OCI-LY7 (cell line): ENCODE measurements around the gene KISS1R. TPM values are rescaled to one million over a fixed set of nuclear protein-coding genes. Genes with fewer than 3 reads are reported as not detected.
A peak's percentile ranks its signal among the peaks of the same experiment; 100 is the strongest.

Experiments
- Bru-seq: library from RNA; stranded (reverse); fragments of 400-500 nt; gene quantifications from one replicate; lab custom pipeline; 2021; lab: Mats Ljungman, UMichigan
- BruChase-seq, 2 experiments: library from RNA; stranded (reverse); fragments of 400-500 nt; gene quantifications; one replicate each; lab custom pipeline; 2021; lab: Mats Ljungman, UMichigan
- BruUV-seq: library from RNA; stranded (reverse); fragments of 400-500 nt; replicated peaks from 2 replicates; lab custom pipeline; 2021; lab: Mats Ljungman, UMichigan
- CTCF ChIA-PET: fragments of 300-600 bp; sonication (Branson Sonifier 250); formaldehyde crosslinking; loops from one replicate; lab custom pipeline; 2022; ENCODE audit warnings: antibody characterized with exemption; ENCODE audit not compliant: unreplicated experiment; lab: Charles Lee
- POLR2A ChIA-PET: fragments of 300-600 bp; sonication (Branson Sonifier 250); formaldehyde crosslinking; loops from one replicate; lab custom pipeline; 2022; ENCODE audit warnings: antibody characterized with exemption; lab: Charles Lee
- DNase-seq: peaks from one replicate; pipeline ENCODE4 v3.0.0-alpha.2; 2015; ENCODE audit warnings: low spot score
- H2AFZ ChIP-seq: fragments of 200-600 bp; sonication (generic), shearing (Covaris generic); 2 replicates; pipeline ENCODE4 v1.6.1; 2014; ENCODE audit warnings: mild to moderate bottlenecking, antibody characterized with exemption, low read length, moderate library complexity
- H3K27ac ChIP-seq: fragments of 200-600 bp; sonication (generic); 2 replicates; pipeline ENCODE4 v1.5.1; 2014; ENCODE audit warnings: mixed run types, low read depth, mild to moderate bottlenecking, moderate library complexity, low read length, inconsistent platforms; ENCODE audit not compliant: poor library complexity, severe bottlenecking
- H3K36me3 ChIP-seq: fragments of 200-600 bp; sonication (generic); 2 replicates; pipeline ENCODE4 v1.6.1; 2014; ENCODE audit warnings: mild to moderate bottlenecking, antibody characterized with exemption, low read length, moderate library complexity, mixed read lengths; ENCODE audit not compliant: insufficient read depth
- H3K4me1 ChIP-seq: fragments of 200-600 bp; sonication (generic); 2 replicates; pipeline ENCODE4 v1.5.1; 2014; ENCODE audit warnings: mild to moderate bottlenecking, low read length; ENCODE audit not compliant: insufficient read depth, poor library complexity, severe bottlenecking
- H3K4me2 ChIP-seq: fragments of 200-600 bp; sonication (generic); 2 replicates; pipeline ENCODE4 v1.6.1; 2014; ENCODE audit warnings: mild to moderate bottlenecking, low read length
- H3K4me3 ChIP-seq: fragments of 200-600 bp; sonication (generic); 2 replicates; pipeline ENCODE4 v1.5.1; 2014; ENCODE audit warnings: mild to moderate bottlenecking, low read depth, low read length; ENCODE audit not compliant: poor library complexity, severe bottlenecking
- H3K79me2 ChIP-seq: fragments of 200-600 bp; sonication (generic); 2 replicates; pipeline ENCODE4 v1.6.1; 2016; ENCODE audit warnings: low read depth, mild to moderate bottlenecking, low read length, moderate library complexity, mixed read lengths; ENCODE audit not compliant: insufficient read depth
- H3K9me2 ChIP-seq: fragments of 200-600 bp; sonication (generic); 2 replicates; pipeline ENCODE4 v1.6.1; 2016; ENCODE audit warnings: mild to moderate bottlenecking, low read length, mixed read lengths; ENCODE audit not compliant: insufficient read depth
- H3K9me3 ChIP-seq: fragments of 200-600 bp; sonication (generic); 2 replicates; pipeline ENCODE4 v1.6.1; 2014; ENCODE audit warnings: mild to moderate bottlenecking, mixed run types, low read length, mixed read lengths
- H4K20me1 ChIP-seq: fragments of 200-600 bp; sonication (generic); 2 replicates; pipeline ENCODE4 v1.6.1; 2014; ENCODE audit warnings: mild to moderate bottlenecking, antibody characterized with exemption, low read length, moderate library complexity, mixed read lengths; ENCODE audit not compliant: insufficient read depth
- EZH2phosphoT487 ChIP-seq: fragments of 200-600 bp; sonication (generic); IDR thresholded peaks from 2 replicates; pipeline ENCODE4 v1.6.1; 2018; ENCODE audit warnings: low read depth, borderline replicate concordance, mild to moderate bottlenecking, mixed run types, antibody characterized with exemption, low read length, moderate library complexity, mixed read lengths
- intact Hi-C: fragments of 100-400 bp; cut with micrococcal nuclease; formaldehyde crosslinking; loops from one replicate; pipeline ENCODE4 v1.10.0; 2022; ENCODE audit not compliant: unreplicated experiment
- long read RNA-seq: library from polyadenylated mRNA; stranded (forward); transcript quantifications from one replicate; pipeline ENCODE4 v2.0.0, GENCODE V29; 2022
- total RNA-seq, 2 experiments: library from RNA; depleted of rRNA in 1 of 2; stranded (reverse); fragments of >200 nt in 1 of 2; shearing (Covaris generic) in 1 of 2; gene quantifications; 2 replicates each; pipeline ENCODE4 v1.2.3, GENCODE V29; 2014 to 2022
- TF ChIP-seq, protein P1 (sequence below): fragments of 200-600 bp; sonication (generic); conservative IDR thresholded peaks from 2 replicates; pipeline ENCODE4 v1.5.1; 2014; ENCODE audit warnings: mild to moderate bottlenecking, antibody characterized with exemption, low read length, moderate library complexity, mixed read lengths

The KISS1R gene
- total RNA-seq (2014; rRNA removed; shearing (Covaris generic)) (not detected in 2 replicates), total RNA-seq (2022) (not detected in 2 replicates), Bru-seq, nascent RNA (not detected), BruChase-seq, experiment 1, labeled RNA remaining after a 6-hour chase (not detected), BruChase-seq, experiment 2, labeled RNA remaining after a 2-hour chase (not detected)
- long read RNA-seq, partial matches to known transcripts, result 0 of 1 reads
- long read RNA-seq, other reads (novel, unspliced or antisense), result 1 of 1 reads

GRCh38 chr19:917323-918151, at the start of gene KISS1R:
KISS1R (plus strand) TSS chr19:917333; CDS start chr19:917503, 170 bp downstream.
- ChIA-PET CTCF (no interaction called here), POLR2A (no interaction called here)
- DNase-seq, result peak; percentile 78
- no peaks in the 10 kb centered on the region for H3K9me2 ChIP-seq
- H3K4me1 ChIP-seq, result peaks cover 14% of the 10 kb centered on the region
- TF ChIP-seq EZH2phosphoT487, result no peak
- TF ChIP-seq, protein P1, sequence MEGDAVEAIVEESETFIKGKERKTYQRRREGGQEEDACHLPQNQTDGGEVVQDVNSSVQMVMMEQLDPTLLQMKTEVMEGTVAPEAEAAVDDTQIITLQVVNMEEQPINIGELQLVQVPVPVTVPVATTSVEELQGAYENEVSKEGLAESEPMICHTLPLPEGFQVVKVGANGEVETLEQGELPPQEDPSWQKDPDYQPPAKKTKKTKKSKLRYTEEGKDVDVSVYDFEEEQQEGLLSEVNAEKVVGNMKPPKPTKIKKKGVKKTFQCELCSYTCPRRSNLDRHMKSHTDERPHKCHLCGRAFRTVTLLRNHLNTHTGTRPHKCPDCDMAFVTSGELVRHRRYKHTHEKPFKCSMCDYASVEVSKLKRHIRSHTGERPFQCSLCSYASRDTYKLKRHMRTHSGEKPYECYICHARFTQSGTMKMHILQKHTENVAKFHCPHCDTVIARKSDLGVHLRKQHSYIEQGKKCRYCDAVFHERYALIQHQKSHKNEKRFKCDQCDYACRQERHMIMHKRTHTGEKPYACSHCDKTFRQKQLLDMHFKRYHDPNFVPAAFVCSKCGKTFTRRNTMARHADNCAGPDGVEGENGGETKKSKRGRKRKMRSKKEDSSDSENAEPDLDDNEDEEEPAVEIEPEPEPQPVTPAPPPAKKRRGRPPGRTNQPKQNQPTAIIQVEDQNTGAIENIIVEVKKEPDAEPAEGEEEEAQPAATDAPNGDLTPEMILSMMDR, result peak; percentile 87
- no peak within 1 kb of the TSS for H2AFZ ChIP-seq
- intact Hi-C loops, result loop anchor here (1.0 kb wide), 1 partner anchor 55 kb away; no protein-coding TSS in a partner anchor
- H3K4me2 ChIP-seq, result peak within 1 kb of the TSS; percentile 32
- H4K20me1 ChIP-seq, result no peaks in the 10 kb centered on the region
- BruUV-seq, result no TSS peak
- peak within 1 kb of the TSS; percentile 23 for H3K4me3 ChIP-seq
- peaks cover 2% of the 10 kb centered on the region; the same call in 1 of the 2 replicates for H3K79me2 ChIP-seq
- H3K9me3 ChIP-seq, result no peaks in the 10 kb centered on the region
- no peak within 1 kb of the TSS for H3K27ac ChIP-seq
- no peaks in the 10 kb centered on the region for H3K36me3 ChIP-seq

DNA sequence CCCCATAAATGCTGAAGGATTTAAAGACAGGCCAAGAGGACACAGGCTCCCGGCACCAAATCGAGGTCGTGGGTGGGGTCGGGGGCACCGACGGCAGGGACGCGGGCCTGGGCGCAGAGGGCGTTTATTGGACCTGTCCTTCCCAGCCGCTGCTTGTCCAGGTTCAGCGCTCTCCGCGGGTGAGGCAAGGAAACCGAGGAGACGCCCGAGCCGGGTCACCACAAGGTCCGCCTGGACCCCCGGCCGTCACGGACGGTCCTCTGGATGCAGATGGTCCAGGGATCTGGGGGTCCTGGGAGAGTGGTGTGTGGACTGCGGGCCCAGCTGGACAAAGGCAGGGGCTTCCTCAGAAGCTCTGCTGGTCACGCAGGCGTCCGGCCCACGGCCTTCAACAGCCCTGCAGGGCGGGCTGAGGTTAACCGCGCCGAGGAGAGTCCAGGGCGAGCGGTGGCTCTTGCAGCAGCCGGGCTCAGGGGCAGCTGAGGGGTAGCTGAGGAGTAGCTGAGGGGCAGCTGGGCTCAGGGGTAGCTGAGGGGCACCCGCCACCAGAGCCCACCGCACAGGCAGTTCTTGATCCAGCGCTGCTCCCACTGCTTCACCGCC, 49.2 kb upstream of the KISS1R start:
- BruUV-seq, result no TSS peak
- CTCF ChIA-PET, result no interaction called here
- Histone ChIP-seq H4K20me1 (no peaks in the 10 kb centered on the region), H3K9me3 (no peaks in the 10 kb centered on the region), H3K4me1 (peaks cover 32% of the 10 kb centered on the region), H2AFZ (no peak overlapping the region), H3K4me2 (no peak overlapping the region), H3K79me2 (no peaks in the 10 kb centered on the region), H3K36me3 (peaks cover 20% of the 10 kb centered on the region; the same call in 1 of the 2 replicates), H3K9me2 (no peaks in the 10 kb centered on the region), H3K27ac (no peak overlapping the region), H3K4me3 (no peak overlapping the region)
- intact Hi-C loops, result no loop called here
- TF ChIP-seq, protein P1, result no peak
- POLR2A ChIA-PET, result no interaction called here
- no peak for DNase-seq
